ES-I3 (cell line): ENCODE measurements around the gene TNK2.
"Not testable (repeated sequence)": the region's sequence is repeated elsewhere in the genome, so short reads cannot be mapped to it uniquely, and the experiment has no call there.

ENCODE experiments used
- H3K36me3 ChIP-seq: 2 replicates; pipeline ENCODE4 v1.6.1; 2013; ENCODE audit warnings: mild to moderate bottlenecking, low read length, control low read depth, moderate library complexity; ENCODE audit not compliant: insufficient read depth
- H3K4me1 ChIP-seq: 2 replicates; pipeline ENCODE4 v1.6.1; 2013; ENCODE audit warnings: mild to moderate bottlenecking, control low read depth, low read length; ENCODE audit not compliant: insufficient read depth
- H3K9ac ChIP-seq: 2 replicates; pipeline ENCODE4 v1.6.1; 2013; ENCODE audit warnings: low read depth, mild to moderate bottlenecking, low read length, moderate library complexity
- H3K9me3 ChIP-seq: 2 replicates; pipeline ENCODE4 v1.6.1; 2013; ENCODE audit warnings: mild to moderate bottlenecking, low read length, moderate library complexity; ENCODE audit not compliant: control insufficient read depth, insufficient read depth

TNK2 gene

DNA sequence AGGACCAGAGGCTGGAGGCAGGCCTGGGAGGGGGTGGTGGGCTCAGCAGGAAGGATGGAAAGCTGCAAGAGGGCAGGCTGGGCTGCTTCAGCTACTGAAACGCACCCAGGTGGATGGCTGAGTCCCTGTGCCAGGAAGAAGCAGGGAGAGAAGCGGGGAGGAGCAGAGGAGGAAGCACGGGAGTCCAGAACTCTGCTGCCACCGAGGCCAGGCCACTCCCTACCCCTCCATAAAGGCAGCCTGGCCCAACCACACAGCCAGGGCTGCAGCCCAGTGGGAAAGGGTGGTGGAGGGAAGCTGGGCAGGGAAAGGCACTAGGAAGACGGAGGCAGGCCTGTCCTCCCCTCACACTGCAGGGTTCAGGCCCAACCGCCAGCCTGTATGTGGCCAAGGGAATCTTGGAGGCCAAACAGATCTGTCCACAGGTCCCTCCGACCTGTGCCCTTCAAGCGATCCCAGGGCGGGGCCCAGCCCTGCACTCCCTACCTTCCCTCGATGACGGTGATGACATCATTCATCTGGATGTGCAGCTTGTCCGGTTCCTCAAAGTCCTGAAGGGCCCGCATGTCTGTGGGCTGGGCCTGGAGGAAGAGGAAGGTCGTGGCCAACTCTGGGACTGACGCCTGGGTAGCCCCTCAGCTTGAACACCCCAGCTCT lies 30.5 kb downstream of the TNK2 start:
- Histone ChIP-seq H3K9ac (no peak overlapping the region), H3K4me1 (no peaks in the 10 kb centered on the region; the same call in 1 of the 2 replicates), H3K36me3 (no peaks in the 10 kb centered on the region), H3K9me3 (no peaks in the 10 kb centered on the region)

- Histone ChIP-seq H3K36me3 (no peaks in the 10 kb centered on the region), H3K9me3 (no peaks in the 10 kb centered on the region), H3K9ac (no peak overlapping the region), H3K4me1 (no peaks in the 10 kb centered on the region; the same call in 1 of the 2 replicates)
Observed at GRCh38 chr3:195877136-195877715, 31.1 kb downstream of the TNK2 start.

- Histone ChIP-seq H3K4me1 (no peaks in the 10 kb centered on the region; the same call in 1 of the 2 replicates), H3K36me3 (no peaks in the 10 kb centered on the region), H3K9me3 (no peaks in the 10 kb centered on the region), H3K9ac (no peak overlapping the region)
Observed at GRCh38 chr3:195876297-195877064, 31.9 kb downstream of the TNK2 start.

DNA sequence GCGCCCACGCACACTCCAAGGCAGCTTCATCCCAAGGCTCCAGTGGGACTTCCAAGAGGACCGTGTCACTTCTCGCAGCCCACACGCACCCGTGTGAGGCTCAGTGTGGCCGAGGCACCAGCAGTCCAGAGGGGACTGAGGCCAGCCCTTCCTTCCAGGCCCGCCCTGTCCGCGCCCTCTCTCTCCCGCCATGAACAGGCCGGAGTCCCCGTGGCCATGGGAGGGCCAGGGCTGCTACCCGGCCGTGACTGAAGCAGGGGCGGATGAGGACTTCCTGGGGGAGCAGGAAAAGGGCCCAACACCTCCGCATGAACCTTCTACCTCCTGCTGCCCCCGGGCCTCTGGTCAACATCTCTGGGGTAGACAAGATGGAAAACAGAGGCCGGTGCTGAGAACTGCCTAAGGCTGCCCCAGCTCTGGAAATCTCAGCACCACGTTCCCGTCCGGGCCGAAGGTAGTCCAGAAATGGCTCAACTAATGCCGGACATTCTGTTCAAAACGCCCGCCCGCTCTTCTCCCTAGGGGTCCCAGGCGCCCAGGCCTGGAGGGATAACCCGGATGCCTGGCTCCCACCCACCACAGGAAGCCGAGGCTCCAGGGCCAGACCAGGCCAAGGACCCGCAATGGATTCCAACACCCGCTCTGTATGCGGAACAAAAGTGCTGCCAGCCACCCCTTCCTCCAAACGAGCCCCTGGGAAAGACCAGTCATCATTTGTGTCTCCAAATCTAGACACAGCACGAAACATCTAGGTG lies 32.7 kb downstream of the TNK2 start:
- H3K9ac ChIP-seq, result no peak overlapping the region
- H3K9me3 ChIP-seq, result no peaks in the 10 kb centered on the region
- H3K36me3 ChIP-seq, result no peaks in the 10 kb centered on the region
- H3K4me1 ChIP-seq, result no peaks in the 10 kb centered on the region; the same call in 1 of the 2 replicates

- Histone ChIP-seq H3K36me3 (no peaks in the 10 kb centered on the region; the same call in 1 of the 2 replicates), H3K9me3 (no peaks in the 10 kb centered on the region), H3K9ac (no peak overlapping the region), H3K4me1 (no peaks in the 10 kb centered on the region; the same call in 1 of the 2 replicates)
Observed at GRCh38 chr3:195873971-195874370, 34.4 kb downstream of the TNK2 start.

DNA sequence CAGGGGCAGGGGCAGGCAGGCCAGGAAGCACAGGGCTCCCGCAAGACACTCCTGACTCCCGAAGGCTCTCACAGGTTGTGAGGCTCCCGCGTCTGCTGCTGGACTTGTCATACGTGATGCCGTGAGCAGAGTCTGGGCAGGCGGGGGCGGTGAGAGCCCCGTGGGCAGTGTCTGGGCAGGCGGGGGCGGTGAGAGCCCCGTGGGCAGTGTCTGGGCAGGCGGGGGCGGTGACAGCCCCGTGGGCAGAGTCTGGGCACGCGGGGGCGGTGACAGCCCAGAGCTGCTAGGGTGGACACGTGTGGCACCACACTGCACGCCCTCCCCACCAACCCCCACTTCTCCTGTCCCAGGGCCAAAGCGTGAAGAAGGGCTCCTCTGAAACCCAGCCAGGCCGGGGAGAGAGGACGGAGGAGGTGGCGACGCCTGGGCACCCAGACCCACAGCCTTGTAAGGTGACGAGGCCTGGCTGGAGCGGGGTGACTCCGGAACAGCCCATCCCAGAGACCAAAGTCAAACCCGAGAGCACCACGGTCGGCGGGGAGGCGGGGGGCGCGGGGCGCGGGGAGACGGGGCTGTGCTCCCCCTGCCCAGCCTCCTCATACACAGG lies 35.0 kb downstream of the TNK2 start:
- Histone ChIP-seq H3K9ac (no peak overlapping the region), H3K4me1 (no peaks in the 10 kb centered on the region; the same call in 1 of the 2 replicates), H3K9me3 (no peaks in the 10 kb centered on the region), H3K36me3 (no peaks in the 10 kb centered on the region; the same call in 1 of the 2 replicates)

DNA sequence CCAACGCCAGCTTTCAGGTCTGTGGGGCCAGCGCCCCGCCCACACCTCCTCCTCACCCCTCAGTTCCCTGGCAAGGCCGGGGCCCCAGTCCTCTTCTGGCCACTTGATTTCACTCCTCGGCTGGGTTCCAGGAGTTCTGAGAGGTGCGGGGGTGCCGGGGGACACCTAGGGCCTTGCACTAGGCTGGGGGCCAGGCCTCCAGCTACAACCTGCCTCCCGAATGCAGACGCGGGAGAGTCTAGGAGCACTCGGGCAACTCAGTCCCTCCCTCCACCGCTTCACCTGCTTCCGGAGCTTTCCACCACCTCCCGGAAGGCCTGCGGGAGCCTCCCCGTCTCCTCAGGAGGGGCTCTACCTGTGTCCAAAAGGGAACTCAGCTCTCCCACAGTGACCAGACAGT lies 35.6 kb downstream of the TNK2 start:
- Histone ChIP-seq H3K9me3 (no peaks in the 10 kb centered on the region), H3K9ac (no peak overlapping the region), H3K4me1 (no peaks in the 10 kb centered on the region; the same call in 1 of the 2 replicates), H3K36me3 (no peaks in the 10 kb centered on the region; the same call in 1 of the 2 replicates)

DNA sequence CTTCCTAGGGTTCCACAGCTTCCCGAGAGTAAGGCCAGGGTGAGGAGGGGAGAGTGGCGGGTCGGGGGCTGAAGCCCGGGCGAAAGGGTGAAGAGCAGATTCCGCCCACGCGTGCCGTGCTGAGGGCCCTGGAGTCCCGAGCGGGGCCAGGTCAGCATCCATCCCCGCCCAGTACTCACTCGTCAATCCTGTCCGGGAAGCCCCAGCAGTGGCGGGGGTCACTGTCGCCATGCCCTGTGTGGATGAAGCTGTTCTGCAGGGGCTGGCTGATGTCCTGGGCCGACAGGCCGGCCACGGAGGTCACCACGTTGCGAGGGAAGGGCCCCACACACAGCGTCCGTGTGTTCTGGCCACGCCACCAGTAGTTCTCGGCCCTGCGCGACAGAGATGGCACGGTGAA lies 36.3 kb downstream of the TNK2 start:
- Histone ChIP-seq H3K9ac (no peak overlapping the region), H3K36me3 (no peaks in the 10 kb centered on the region; the same call in 1 of the 2 replicates), H3K9me3 (no peaks in the 10 kb centered on the region), H3K4me1 (no peaks in the 10 kb centered on the region; the same call in 1 of the 2 replicates)

GRCh38 chr3:195871686-195872085 lies 36.7 kb downstream of the TNK2 start:
- H3K4me1 ChIP-seq, H3K9ac ChIP-seq, H3K9me3 ChIP-seq, H3K36me3 ChIP-seq: not testable (repeated sequence)

- Histone ChIP-seq H3K9ac (no peak overlapping the region), H3K36me3 (no peaks in the 10 kb centered on the region; the same call in 1 of the 2 replicates), H3K9me3 (no peaks in the 10 kb centered on the region), H3K4me1 (no peaks in the 10 kb centered on the region)
Observed at GRCh38 chr3:195870937-195871336, 37.4 kb downstream of the TNK2 start.

DNA sequence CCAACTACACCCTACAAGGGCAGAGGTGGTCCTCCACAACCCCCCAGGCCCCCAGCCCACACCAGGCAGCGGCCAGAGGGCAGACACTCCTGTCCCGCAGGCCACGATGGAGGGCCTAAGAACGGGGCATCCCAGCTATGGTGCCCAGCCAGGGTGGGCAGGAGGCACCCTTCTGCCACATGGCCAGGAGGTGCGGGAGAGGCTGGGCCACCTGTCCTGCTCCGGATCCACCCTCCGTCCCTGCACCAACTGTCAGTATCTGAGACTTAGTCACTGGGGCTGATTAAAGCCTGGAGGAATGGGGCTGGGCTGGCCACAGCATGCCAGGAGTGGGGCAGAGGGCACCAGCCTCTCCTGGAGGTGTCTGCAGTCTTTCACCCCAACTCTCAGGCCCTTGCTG lies 37.9 kb downstream of the TNK2 start:
- Histone ChIP-seq H3K9ac (no peak overlapping the region), H3K4me1 (no peaks in the 10 kb centered on the region), H3K9me3 (no peaks in the 10 kb centered on the region), H3K36me3 (no peaks in the 10 kb centered on the region; the same call in 1 of the 2 replicates)

DNA sequence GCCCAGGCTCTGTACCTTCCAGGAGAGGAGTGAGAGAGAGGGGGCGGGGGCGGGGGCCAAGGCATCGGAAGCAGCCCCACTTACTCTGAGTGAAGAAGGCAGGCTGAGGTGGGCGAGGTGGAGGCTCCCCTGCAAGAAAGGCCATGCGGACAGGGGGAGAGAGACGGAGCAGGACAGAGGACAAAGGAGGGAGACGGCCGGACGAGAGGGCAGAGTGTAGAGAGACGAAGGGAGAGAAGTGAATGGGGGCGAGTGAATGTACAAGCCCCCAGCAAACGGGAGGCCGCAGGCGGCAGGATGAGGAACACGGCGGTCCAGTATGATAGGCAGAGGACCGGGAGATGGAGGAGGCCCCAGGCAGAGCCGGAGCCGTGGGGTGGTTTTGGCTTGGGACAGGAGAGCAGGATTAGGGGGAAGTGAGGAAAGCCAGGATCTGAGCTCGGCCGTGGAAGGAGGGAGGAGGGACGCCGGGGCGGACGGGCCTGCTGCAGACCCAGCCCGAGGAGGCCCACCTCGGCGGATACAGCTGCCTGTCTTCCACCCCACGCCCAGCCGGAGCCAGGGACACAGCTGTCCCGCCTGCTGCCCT lies 38.8 kb downstream of the TNK2 start:
- Histone ChIP-seq H3K36me3 (no peaks in the 10 kb centered on the region; the same call in 1 of the 2 replicates), H3K9ac (no peak overlapping the region), H3K4me1 (no peaks in the 10 kb centered on the region), H3K9me3 (no peaks in the 10 kb centered on the region)

DNA sequence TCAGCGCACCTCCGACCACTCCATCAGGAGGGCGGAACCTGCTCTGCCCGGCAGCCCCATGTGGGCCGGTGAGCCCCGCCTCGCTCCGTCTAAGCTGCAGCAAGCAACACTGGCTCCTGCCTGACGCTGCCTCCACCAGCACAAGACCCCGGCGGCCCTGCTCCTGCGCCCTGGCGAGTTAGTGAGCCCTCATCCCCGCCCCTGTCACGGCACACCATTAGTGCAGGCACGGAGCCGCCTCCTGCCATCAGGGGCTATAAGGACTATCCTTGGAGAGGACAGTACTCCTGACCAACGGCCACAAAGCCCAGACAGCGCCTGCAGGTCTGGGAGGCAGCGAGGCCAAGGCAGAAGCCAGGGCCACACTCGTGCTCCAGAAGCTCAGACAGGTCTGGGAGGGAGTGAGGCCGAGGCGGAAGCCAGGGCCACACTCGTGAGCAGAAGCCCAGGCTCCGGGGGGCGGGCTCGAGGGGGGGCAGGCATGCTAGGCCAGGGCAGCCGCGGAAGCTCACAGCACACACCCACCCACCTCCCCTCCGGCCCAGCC lies 39.4 kb downstream of the TNK2 start:
- Histone ChIP-seq H3K36me3 (no peaks in the 10 kb centered on the region; the same call in 1 of the 2 replicates), H3K9ac (no peak overlapping the region), H3K4me1 (no peaks in the 10 kb centered on the region), H3K9me3 (no peaks in the 10 kb centered on the region)
